Fibroblast of villous mesenchyme (primary cell): ENCODE data around the gene TMEM171. TPM values are rescaled to one million over a fixed set of nuclear protein-coding genes. Genes with fewer than 3 reads are reported as not detected.

Source experiments
- DNase-seq: peaks from one replicate; pipeline ENCODE4 v3.0.0-alpha.2; 2010; ENCODE audit warnings: low read depth
- H3K4me3 ChIP-seq: 2 replicates; pipeline ENCODE4 v1.5.1; 2011; ENCODE audit warnings: low read depth, mild to moderate bottlenecking, low read length
- total RNA-seq: library from RNA; depleted of rRNA; stranded (reverse); fragments of >200 nt; gene quantifications from 2 replicates; pipeline ENCODE4 v1.2.3, GENCODE V29; 2012
- TF ChIP-seq, protein P1 (sequence below): IDR thresholded peaks from 2 replicates; pipeline ENCODE4 v1.5.1; 2012; ENCODE audit warnings: low read depth, mild to moderate bottlenecking, low read length; ENCODE audit not compliant: insufficient read depth

Gene TMEM171
- total RNA-seq, 1 donor, result 13.4 TPM

DNA sequence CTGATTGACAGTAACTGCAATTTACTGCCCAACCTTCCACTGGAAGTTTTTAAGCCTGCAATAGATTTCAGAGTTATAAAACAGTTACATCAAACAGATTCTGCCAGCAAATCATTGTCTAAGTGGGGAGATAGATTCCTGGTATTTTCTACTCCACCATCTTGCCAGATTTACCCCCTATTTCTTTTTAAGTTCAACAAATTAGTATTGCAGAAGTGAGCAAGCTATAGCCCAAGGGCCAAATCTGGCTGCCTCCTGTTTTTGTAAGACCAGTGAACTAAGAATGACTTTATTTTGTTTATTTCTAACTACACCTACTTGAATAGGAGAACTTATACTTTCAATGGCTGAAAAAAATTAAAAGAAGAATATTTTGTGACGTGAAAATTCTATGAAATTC is 8.8 kb upstream of the TMEM171 start:
- H3K4me3 ChIP-seq, result no peak overlapping the region
- DNase-seq, result peak; percentile 31
- TF ChIP-seq, protein P1, sequence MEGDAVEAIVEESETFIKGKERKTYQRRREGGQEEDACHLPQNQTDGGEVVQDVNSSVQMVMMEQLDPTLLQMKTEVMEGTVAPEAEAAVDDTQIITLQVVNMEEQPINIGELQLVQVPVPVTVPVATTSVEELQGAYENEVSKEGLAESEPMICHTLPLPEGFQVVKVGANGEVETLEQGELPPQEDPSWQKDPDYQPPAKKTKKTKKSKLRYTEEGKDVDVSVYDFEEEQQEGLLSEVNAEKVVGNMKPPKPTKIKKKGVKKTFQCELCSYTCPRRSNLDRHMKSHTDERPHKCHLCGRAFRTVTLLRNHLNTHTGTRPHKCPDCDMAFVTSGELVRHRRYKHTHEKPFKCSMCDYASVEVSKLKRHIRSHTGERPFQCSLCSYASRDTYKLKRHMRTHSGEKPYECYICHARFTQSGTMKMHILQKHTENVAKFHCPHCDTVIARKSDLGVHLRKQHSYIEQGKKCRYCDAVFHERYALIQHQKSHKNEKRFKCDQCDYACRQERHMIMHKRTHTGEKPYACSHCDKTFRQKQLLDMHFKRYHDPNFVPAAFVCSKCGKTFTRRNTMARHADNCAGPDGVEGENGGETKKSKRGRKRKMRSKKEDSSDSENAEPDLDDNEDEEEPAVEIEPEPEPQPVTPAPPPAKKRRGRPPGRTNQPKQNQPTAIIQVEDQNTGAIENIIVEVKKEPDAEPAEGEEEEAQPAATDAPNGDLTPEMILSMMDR, result no peak

DNA sequence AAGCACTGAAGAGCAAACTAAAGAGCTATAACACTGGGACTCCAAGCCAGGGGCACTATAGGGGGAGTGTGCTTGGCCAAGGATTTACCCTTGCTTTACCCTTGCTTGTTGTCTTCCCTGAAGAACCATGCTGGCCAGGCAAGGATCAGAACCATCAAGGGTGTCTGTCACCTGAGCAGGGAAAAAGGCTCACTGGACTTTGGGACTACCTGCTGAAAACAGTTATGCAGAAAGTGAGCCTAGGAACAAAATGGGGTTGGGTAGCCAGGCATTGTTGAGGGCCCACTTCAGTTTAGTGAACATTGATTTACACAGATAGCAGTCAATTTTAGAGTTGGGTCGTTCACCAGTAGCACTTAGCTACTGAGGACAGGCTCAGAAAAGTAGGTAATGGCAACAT is 8.0 kb upstream of the TMEM171 start:
- H3K4me3 ChIP-seq, result no peak overlapping the region
- TF ChIP-seq, protein P1, result no peak
- DNase-seq, result no peak

DNA sequence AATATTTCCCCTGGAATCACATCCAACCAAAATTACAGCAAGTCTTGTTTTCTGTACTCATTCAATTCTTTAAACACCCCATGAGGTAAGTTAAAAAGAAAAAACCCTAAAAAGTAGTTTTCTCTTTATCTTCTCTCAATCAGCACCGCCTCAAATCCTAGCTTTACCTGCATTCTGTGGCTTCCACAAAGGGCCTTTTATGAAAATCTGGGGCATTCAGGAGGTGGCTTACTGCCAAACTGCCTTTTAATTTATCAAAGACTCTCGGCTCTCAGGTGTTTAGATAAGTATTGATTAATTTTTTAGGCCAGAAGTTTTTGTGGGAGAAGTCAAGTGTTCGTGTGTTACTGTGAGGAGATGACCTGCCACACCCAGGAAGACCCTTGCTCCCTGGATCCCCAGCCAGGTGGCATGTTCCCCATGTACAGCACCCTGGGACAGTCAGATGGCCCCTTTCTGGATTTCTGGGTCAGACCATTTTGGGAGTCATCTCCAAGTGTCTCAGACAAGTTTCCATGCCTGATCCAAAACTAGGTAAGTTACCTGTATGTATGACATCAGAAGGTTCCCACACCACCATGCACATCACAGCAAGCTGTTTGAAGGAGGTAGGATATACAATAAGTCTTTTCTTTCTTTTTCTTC is 6.2 kb upstream of the TMEM171 start:
- TF ChIP-seq, protein P1, result no peak
- DNase-seq, result no peak
- no peak overlapping the region for H3K4me3 ChIP-seq

DNA sequence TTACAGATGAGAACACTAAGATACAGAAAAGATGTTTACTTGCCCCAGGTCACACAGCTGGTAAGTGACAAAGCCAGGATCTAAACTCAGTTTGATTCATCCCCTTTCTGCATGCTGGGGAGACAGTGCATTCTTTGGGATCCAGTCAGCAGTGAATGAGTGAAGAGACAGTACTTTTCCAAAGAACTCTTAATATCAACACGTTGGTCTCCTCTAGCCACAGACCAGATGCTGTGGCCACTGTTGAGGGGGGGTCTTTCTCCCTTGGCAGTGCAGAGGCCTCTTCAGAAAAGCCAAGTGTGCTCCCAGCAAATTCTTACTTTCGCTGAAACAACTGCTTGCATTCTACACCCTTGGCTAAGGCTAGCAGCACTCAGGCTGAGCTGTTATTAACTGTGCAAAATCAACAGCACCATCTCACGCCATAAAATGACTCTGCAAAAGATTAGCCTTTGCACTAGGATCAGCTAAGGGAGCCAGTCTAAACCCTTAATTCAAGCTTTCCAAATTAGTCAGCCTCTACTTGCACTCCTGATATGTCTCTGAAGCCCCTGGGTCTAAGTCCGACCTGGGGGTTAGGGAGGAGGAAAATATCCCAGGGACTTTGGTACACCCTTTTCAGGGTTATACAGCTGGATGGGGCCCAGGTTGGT is 4.8 kb upstream of the TMEM171 start:
- TF ChIP-seq, protein P1, result peak; percentile 1
- peak overlapping the region; percentile 19 for H3K4me3 ChIP-seq
- DNase-seq, result peak; percentile 95

DNA sequence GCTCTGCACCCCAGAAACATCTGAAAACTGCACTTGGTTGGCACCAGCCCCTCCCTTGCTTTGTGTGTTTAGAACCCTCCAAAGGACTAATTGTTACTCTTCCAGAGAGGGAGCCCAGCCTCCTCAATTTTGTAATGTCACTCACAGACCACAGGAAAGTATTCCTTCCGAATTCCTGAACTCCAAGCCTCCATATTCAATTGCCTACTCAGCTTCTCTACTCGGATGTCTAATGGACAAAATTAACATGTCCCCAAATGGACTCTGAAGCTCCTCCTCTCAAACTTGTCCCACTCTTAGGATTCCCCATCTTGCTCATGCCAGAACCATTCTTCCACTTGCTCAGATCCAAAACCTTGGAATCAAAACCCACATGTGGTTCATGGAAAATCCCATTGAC is 3.9 kb upstream of the TMEM171 start:
- TF ChIP-seq, protein P1, result no peak
- H3K4me3 ChIP-seq, result no peak overlapping the region
- DNase-seq, result no peak

DNA sequence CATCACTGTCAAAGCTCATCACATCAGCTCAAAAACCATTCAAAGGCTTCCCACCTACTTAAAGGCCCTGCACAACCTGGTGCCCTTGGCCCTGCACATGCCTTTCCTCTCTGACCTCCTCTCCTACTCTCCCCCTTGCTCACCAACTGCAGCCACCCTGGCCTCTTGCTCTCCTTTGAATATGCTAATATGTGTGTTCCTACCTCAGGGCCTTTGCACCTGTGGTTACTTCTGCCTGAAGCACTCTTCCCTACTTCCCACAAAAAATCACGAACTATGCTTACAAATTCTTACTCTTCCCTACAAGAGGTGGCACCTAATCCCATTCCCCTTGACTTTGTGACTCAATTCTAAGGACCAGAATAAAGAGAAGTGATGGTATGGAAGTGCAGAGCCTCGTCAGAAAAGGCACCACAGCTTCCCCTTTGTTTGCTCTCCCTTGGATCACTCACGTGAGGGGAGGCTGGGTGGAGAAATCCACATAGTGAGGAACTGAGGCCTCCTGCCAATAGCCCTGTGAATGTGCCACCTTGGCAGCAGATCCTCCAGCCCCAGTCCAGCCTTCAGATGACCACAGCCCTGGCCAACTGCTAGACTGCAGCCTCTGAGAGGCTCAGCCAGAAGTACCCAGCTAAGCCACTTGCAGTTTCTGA is 3.2 kb upstream of the TMEM171 start:
- TF ChIP-seq, protein P1, result no peak
- no peak for DNase-seq

More for the DNA sequence above, 3.2 kb upstream of the TMEM171 start:
- H3K4me3 ChIP-seq, result no peak overlapping the region
